GM13977 (cell line): Measurements from ENCODE around the gene SLC35F1.

Source experiments
- DNase-seq: peaks from one replicate; pipeline ENCODE4 v3.0.0; 2012; ENCODE audit warnings: low spot score
- in situ Hi-C: fragments of 300-500 bp; cut with MboI; formaldehyde crosslinking; loops from one replicate; pipeline ENCODE4 v1.12.0; 2022; ENCODE audit warnings: low sequenced_read_pairs, low pct_unique_long_range_greater_than_20kb, mixed read lengths, inconsistent platforms; ENCODE audit not compliant: unreplicated experiment
- TF ChIP-seq, protein P1 (sequence below): IDR thresholded peaks from 2 replicates; pipeline ENCODE4 v1.5.1; 2012; ENCODE audit warnings: mild to moderate bottlenecking, control low read depth; ENCODE audit not compliant: insufficient read depth; ENCODE audit errors: extremely low read depth, missing control alignments

SLC35F1 gene

DNA sequence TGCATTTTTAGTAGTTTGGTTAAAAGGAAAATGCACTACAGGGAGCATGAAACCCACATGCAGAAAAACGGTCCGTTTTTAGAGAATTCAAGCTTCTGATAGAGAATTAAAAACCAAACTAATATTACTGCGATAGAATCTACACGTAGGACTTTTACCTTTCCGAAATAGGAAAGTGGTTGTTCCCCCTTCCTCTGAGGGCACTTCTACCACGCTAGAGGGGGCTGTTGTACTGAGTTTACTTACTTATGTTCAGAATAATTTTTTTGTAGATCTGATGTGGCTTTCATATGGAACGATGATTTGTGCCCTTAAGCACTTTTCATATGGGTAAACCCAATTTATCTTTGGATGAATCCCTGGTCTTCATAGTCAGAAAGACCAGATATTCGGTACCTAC, 376.7 kb downstream of the SLC35F1 start:
- DNase-seq: peak; percentile 18
- in situ Hi-C loops: loop anchor here (10.0 to 25.0 kb wide), 2 partner anchors 271 to 504 kb away; no protein-coding TSS in a partner anchor

DNA sequence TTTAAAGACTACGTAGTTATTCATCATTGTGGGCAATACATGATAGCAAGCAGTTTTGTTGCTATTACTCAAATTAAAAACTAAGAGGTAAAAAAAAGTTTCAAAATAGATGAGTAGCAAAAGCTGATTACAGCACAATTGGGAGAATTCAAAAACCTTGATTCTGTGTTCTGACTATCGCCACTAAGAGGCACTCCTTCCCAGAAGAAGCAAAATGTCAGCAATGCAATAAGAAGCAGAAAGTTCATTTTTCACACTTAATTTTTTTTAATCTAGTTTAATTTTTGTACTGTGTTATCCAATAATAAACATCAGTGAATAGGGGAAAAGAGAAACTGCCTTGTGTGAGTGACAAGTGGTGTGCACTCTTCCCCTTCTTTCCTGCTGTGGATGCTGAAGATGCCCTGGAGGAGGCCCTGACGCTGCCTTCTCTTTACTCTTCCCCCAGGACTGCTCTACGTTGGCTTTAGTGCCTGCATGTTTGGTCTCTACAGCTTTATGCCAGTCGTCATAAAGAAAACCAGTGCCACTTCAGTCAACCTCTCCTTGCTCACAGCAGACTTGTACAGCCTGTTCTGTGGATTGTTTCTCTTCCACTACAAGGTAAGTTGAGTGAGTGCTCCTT, 377.8 kb downstream of the SLC35F1 start:
- TF ChIP-seq, protein P1, sequence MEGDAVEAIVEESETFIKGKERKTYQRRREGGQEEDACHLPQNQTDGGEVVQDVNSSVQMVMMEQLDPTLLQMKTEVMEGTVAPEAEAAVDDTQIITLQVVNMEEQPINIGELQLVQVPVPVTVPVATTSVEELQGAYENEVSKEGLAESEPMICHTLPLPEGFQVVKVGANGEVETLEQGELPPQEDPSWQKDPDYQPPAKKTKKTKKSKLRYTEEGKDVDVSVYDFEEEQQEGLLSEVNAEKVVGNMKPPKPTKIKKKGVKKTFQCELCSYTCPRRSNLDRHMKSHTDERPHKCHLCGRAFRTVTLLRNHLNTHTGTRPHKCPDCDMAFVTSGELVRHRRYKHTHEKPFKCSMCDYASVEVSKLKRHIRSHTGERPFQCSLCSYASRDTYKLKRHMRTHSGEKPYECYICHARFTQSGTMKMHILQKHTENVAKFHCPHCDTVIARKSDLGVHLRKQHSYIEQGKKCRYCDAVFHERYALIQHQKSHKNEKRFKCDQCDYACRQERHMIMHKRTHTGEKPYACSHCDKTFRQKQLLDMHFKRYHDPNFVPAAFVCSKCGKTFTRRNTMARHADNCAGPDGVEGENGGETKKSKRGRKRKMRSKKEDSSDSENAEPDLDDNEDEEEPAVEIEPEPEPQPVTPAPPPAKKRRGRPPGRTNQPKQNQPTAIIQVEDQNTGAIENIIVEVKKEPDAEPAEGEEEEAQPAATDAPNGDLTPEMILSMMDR: peak; percentile 28
- in situ Hi-C loops: loop anchor here (10.0 to 25.0 kb wide), 2 partner anchors 270 to 502 kb away; no protein-coding TSS in a partner anchor
- DNase-seq: no peak

More for the DNA sequence above, 376.7 kb downstream of the SLC35F1 start:
- TF ChIP-seq, protein P1: peak; percentile 64

GRCh38 chr6:118285791-118286190, 378.7 kb downstream of the SLC35F1 start:
- in situ Hi-C loops: loop anchor here (10.0 to 25.0 kb wide), 2 partner anchors 269 to 502 kb away; no protein-coding TSS in a partner anchor
- TF ChIP-seq, protein P1: no peak

GRCh38 chr6:118288355-118289124, 381.5 kb downstream of the SLC35F1 start:
- in situ Hi-C loops: loop anchor here (10.0 to 25.0 kb wide), 2 partner anchors 266 to 499 kb away; no protein-coding TSS in a partner anchor
- no peak for DNase-seq
- TF ChIP-seq, protein P1: no peak

More at GRCh38 chr6:118285791-118286190, 378.7 kb downstream of the SLC35F1 start:
- no peak for DNase-seq

DNA sequence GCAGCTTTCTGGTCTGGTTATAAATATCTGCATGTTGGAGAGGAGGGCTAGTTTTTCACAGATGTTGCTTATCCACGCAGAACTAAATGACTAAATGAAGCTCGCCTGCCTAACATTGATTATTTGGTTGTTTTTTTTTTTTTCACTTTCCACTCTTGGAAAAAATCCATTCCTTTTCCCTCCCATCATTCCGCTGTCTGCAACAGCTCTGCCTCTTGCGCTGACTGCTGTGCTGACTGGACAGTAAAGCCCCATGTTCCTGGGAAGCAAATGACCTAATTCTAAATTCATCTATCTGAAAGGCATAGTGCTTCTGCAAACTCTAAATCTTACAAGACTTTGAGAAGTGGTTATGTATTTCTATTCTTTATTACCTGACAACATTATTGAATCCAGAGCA, 385.5 kb downstream of the SLC35F1 start:
- no peak for DNase-seq
- TF ChIP-seq, protein P1: no peak
- in situ Hi-C loops: loop anchor here (25.0 kb wide), 1 partner anchor 495 kb away; no protein-coding TSS in a partner anchor

DNA sequence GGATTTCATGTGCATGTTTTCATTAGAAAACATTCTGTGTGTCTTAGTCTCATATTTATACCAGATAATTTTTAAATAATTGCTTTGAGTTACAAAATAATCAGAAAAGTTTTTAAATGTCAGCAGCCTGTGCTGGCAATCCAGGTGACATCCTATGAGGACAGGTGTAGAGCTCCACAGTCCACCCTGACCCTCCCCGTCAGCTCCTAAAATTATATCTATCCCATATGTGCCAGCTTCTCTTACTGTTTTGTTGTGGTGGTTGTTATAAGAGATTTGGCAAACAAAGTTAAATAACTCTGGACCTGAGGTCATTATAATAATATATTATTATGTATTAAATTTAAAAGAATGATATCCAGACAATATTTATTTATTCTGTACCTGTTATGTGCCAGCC, 387.8 kb downstream of the SLC35F1 start:
- no peak for DNase-seq
- in situ Hi-C loops: loop anchor here (25.0 kb wide), 1 partner anchor 492 kb away; no protein-coding TSS in a partner anchor
- TF ChIP-seq, protein P1: no peak
